Measurements from ENCODE around the gene SCN2B. TPM values are rescaled to one million over a fixed set of nuclear protein-coding genes. Genes with fewer than 3 reads are reported as not detected.

Gene SCN2B
- total and polyA plus RNA-seq, 2 experiments from 2014 or later = not detected

DNA sequence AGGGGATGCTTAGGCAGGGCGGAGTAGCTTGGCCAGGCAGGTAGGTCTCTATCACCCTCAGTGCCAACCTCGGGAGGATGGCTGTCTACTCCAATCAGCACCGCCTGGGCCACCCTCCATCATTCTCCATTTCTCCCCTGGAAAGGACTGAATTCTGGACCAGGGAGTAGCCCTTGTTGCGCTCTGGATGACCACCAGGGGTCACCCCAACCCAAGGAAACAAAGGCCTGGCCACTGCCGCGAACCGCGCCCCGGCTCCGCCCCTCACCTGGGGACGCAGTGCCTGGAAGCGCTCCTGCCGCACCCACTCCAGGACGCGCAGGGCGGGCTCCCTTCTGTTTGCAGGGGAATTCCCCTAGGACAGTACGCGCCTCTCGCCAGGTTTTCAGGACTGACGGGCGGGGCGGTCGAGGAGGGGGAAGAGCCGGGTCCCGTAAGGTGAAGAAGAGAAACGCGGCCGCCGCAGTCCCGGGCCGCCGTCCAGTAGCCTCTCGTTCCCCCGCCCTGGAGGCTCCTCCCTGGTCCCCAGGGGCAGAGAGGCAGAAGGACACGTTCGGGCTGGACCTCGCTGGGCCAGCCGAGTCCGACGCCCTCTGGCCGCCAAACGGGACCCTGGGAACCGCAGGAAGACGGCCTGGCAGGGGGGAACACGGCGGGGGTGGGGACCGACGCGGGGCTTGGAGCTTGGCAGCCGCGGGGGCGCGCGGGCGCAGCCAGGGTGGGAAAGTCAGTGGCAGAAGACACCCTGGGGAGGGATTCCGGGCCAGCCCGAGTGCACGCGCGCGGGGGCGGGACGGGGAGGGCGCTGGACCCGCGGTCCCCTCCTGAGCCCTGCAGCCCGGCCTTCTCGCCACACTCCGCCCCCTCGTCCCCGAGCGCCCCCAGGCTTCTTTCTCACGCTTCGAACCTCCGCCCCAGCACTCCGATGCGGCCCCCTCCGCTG lies 30.9 kb downstream of the SCN2B start:
- no peaks in the 10 kb centered on the region for H3K9me3 ChIP-seq (ENCODE audit: low read depth)
- DNase-seq = peak; percentile 69
- no peaks in the 10 kb centered on the region for H3K36me3 ChIP-seq (ENCODE audit: low read depth)
- WGBS, 2 experiments (ENCODE audit: low coverage in 1 of 2, low lambda C conversion rate in 2 of 2, missing lambda C conversion rate in 2 of 2) = 2 to 4% methylated on average over 23 to 63 of the region's 78 CpGs
- H2AFZ ChIP-seq = peak overlapping the region; percentile 95
- TF ChIP-seq EZH2 (IDR thresholded peaks at IDR 0.05; ENCODE audit: insufficient read depth, poor library complexity, severe bottlenecking) = no peak
- H4K20me1 ChIP-seq (ENCODE audit: insufficient read depth) = no peaks in the 10 kb centered on the region
- in situ Hi-C loops (cut with MboI) = no loop called here
- H3K4me1 ChIP-seq (ENCODE audit: insufficient read depth) = no peaks in the 10 kb centered on the region
- no peaks in the 10 kb centered on the region for H3K9me2 ChIP-seq (ENCODE audit: insufficient read depth)
- peak overlapping the region; percentile 77 for H3K4me3 ChIP-seq
- H3K79me2 ChIP-seq (ENCODE audit: insufficient read depth) = no peaks in the 10 kb centered on the region
- H3K27ac ChIP-seq = no peak overlapping the region
- peaks cover 43% of the 10 kb centered on the region for H3K27me3 ChIP-seq (replicated peaks; ENCODE audit: insufficient read depth)
- no peak overlapping the region for H3K9ac ChIP-seq
- peak overlapping the region; percentile 88 for H3K4me2 ChIP-seq (ENCODE audit: unreplicated experiment)
- no peaks in the 10 kb centered on the region; the same call in 1 of the 2 replicates for H3F3A ChIP-seq (ENCODE audit: insufficient read depth)

DNA sequence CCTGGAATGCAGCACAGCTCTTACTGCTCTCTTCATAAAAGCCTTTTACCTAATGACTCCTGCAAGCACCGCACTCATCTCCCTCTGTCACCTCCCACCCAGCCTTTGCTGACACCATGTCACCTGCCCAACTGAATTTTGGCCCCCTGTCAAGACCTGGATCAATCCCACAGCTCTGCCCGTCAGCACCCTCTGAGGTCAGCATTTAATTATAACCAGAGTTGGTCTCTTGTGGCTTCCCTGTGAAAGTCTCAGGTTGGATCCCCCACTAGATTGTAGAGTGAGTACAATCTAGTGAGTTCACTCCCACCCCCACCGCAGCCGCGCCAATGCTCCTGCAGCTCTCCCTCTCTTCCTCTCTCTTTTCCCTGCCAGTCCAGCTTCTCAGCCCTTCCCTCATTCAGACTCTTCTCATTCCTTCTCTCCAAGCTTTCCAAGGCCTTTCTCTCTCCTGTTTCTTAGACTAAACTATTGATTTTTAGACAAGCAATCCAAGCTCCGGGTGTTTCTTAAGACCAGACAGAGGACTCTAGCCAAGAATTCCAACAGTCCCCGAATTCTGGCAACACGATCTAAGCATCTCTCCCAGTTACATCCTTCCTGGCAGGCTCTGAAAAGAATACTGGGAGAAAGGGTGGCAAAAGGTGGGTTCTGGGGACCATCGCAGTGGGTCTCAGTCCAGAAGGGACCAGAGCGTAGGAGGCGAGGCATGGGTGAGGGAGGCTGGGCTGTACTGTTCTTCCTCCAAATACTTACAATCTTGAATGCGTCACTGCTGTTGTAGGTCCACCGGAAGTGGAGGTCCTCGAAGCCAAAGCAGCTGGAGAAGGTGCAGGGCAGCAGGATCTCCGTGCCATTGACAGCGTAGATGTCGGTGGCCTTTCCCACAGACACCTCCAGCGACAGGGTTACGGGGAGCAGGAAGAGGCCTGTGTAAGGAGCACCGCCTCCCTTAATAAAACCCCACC lies 31.9 kb downstream of the SCN2B start:
- DNase-seq = no peak
- no peak overlapping the region for H3K4me3 ChIP-seq
- H3K36me3 ChIP-seq (ENCODE audit: low read depth) = no peaks in the 10 kb centered on the region
- H3K79me2 ChIP-seq (ENCODE audit: insufficient read depth) = no peaks in the 10 kb centered on the region
- no peak overlapping the region for H2AFZ ChIP-seq
- H3K9me2 ChIP-seq (ENCODE audit: insufficient read depth) = no peaks in the 10 kb centered on the region
- H3K9ac ChIP-seq = no peak overlapping the region
- in situ Hi-C loops (cut with MboI) = no loop called here
- H4K20me1 ChIP-seq (ENCODE audit: insufficient read depth) = no peaks in the 10 kb centered on the region
- H3F3A ChIP-seq (ENCODE audit: insufficient read depth) = no peaks in the 10 kb centered on the region; the same call in 1 of the 2 replicates
- WGBS, 2 experiments (ENCODE audit: low coverage in 1 of 2, low lambda C conversion rate in 2 of 2, missing lambda C conversion rate in 2 of 2) = 19 to 21% methylated on average over 20 of the region's 20 CpGs
- TF ChIP-seq EZH2 (IDR thresholded peaks at IDR 0.05; ENCODE audit: insufficient read depth, poor library complexity, severe bottlenecking) (no peak), EZH2phosphoT487 (IDR thresholded peaks at IDR 0.05; ENCODE audit: insufficient read depth, low read depth) (no peak)
- no peaks in the 10 kb centered on the region for H3K9me3 ChIP-seq (ENCODE audit: low read depth)
- H3K27me3 ChIP-seq (replicated peaks; ENCODE audit: insufficient read depth) = peaks cover 42% of the 10 kb centered on the region
- no peak overlapping the region for H3K4me2 ChIP-seq (ENCODE audit: unreplicated experiment)
- no peak overlapping the region for H3K27ac ChIP-seq
- H3K4me1 ChIP-seq (ENCODE audit: insufficient read depth) = no peaks in the 10 kb centered on the region

DNA sequence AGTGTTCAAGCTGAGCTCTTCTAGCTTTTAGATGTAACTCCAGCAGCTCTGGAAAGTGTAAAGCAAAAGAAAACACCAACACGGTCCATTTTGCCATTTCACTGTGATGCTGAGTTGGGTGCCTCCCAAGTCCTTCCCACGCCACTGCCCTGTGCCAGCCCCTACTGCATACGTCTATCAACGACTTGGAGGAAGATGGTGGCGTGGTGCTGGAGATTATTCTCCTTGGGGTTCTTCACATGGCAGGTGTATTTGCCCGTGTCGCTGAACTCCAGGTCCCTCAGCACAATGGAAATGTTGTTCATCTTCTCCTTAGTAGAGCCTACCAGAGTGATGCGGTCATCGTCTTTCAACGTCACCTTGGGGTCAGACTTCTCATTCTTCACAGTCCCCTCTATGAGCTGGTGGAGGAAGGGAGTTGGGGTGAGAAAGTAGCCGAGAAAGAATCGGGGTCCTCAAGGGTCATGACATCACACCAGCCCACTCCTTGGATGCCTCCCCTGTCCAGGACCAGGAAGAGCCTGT lies 32.7 kb downstream of the SCN2B start:
- no peak overlapping the region for H3K9ac ChIP-seq
- peaks cover 48% of the 10 kb centered on the region for H3K27me3 ChIP-seq (replicated peaks; ENCODE audit: insufficient read depth)
- in situ Hi-C loops (cut with MboI) = no loop called here
- H3F3A ChIP-seq (ENCODE audit: insufficient read depth) = no peaks in the 10 kb centered on the region; the same call in 1 of the 2 replicates
- H3K4me3 ChIP-seq = no peak overlapping the region
- DNase-seq = no peak
- TF ChIP-seq EZH2 (IDR thresholded peaks at IDR 0.05; ENCODE audit: insufficient read depth, poor library complexity, severe bottlenecking) (no peak), EZH2phosphoT487 (IDR thresholded peaks at IDR 0.05; ENCODE audit: insufficient read depth, low read depth) (no peak)
- H3K27ac ChIP-seq = no peak overlapping the region
- no peaks in the 10 kb centered on the region for H4K20me1 ChIP-seq (ENCODE audit: insufficient read depth)
- H3K4me1 ChIP-seq (ENCODE audit: insufficient read depth) = no peaks in the 10 kb centered on the region
- no peaks in the 10 kb centered on the region for H3K9me3 ChIP-seq (ENCODE audit: low read depth)
- no peak overlapping the region for H3K4me2 ChIP-seq (ENCODE audit: unreplicated experiment)
- no peak overlapping the region for H2AFZ ChIP-seq
- 44 to 45% methylated on average over 12 of the region's 12 CpGs for WGBS, 2 experiments (ENCODE audit: low coverage in 1 of 2, low lambda C conversion rate in 2 of 2, missing lambda C conversion rate in 2 of 2)
- H3K9me2 ChIP-seq (ENCODE audit: insufficient read depth) = no peaks in the 10 kb centered on the region
- no peaks in the 10 kb centered on the region for H3K36me3 ChIP-seq (ENCODE audit: low read depth)
- H3K79me2 ChIP-seq (ENCODE audit: insufficient read depth) = no peaks in the 10 kb centered on the region

DNA sequence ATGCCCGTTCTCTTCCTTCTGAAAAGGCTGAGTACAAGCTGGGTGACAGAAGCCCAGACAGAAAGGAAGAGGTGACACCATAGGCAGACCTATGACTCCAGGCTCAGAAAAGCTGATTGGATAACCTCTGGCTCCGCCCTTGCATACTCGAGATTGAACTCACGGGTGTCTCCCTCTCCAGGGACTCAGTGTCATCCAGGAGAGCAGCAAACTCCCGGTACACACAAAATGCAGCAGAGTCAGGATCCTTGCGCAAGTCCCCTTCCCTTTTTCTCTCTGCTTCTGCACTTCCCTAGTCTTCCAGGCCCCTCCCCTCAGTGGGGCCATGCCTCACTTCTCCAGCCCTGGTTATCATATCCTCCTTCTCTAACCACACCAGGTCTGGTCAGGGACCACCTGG lies 33.6 kb downstream of the SCN2B start:
- peak; percentile 13 for DNase-seq
- Histone ChIP-seq H3K9ac (no peak overlapping the region), H3K9me2 (ENCODE audit: insufficient read depth) (no peaks in the 10 kb centered on the region), H3K27me3 (replicated peaks; ENCODE audit: insufficient read depth) (peaks cover 53% of the 10 kb centered on the region), H3K27ac (no peak overlapping the region), H3K9me3 (ENCODE audit: low read depth) (no peaks in the 10 kb centered on the region), H4K20me1 (ENCODE audit: insufficient read depth) (no peaks in the 10 kb centered on the region), H3F3A (ENCODE audit: insufficient read depth) (no peaks in the 10 kb centered on the region; the same call in 1 of the 2 replicates), H3K4me3 (no peak overlapping the region), H3K79me2 (ENCODE audit: insufficient read depth) (no peaks in the 10 kb centered on the region), H2AFZ (no peak overlapping the region), H3K36me3 (ENCODE audit: low read depth) (no peaks in the 10 kb centered on the region), H3K4me2 (ENCODE audit: unreplicated experiment) (no peak overlapping the region), H3K4me1 (ENCODE audit: insufficient read depth) (no peaks in the 10 kb centered on the region)
- in situ Hi-C loops (cut with MboI) = no loop called here
- 52 to 53% methylated on average over 6 of the region's 6 CpGs for WGBS, 2 experiments (ENCODE audit: low coverage in 1 of 2, low lambda C conversion rate in 2 of 2, missing lambda C conversion rate in 2 of 2)
- no peak for TF ChIP-seq EZH2phosphoT487 (IDR thresholded peaks at IDR 0.05; ENCODE audit: insufficient read depth, low read depth)
- no peak for TF ChIP-seq EZH2 (IDR thresholded peaks at IDR 0.05; ENCODE audit: insufficient read depth, poor library complexity, severe bottlenecking)
